Liver (tissue), 9 donors: Measurements from ENCODE around the gene PTPN4. TPM values are rescaled to one million over a fixed set of nuclear protein-coding genes. Genes with fewer than 3 reads are reported as not detected.

Experiments
- DNase-seq: peaks from one replicate; pipeline ENCODE4 v3.0.0-alpha.2; 2017; ENCODE audit warnings: low spot score
- H3K27ac ChIP-seq, 2 donors: one replicate each; pipeline ENCODE4 v1.7.0; 2013; ENCODE audit warnings: inconsistent platforms in 2 of 2, low read length in 2 of 2, control low read depth in 1 of 2, low read depth in 1 of 2, mild to moderate bottlenecking in 1 of 2
- H3K27me3 ChIP-seq, 4 donors: one replicate each; pipeline versions ENCODE4 v1.6.1 to v1.7.0; 2013; ENCODE audit warnings: low read length in 3 of 4, inconsistent platforms in 1 of 4, mild to moderate bottlenecking in 1 of 4, moderate library complexity in 1 of 4; ENCODE audit not compliant: control insufficient read depth in 4 of 4, insufficient read depth in 4 of 4
- H3K36me3 ChIP-seq, 4 donors: one replicate each; pipeline versions ENCODE4 v1.6.1 to v1.7.0; 2013; ENCODE audit warnings: low read length in 3 of 4, mild to moderate bottlenecking in 3 of 4, low read depth in 1 of 4, moderate library complexity in 1 of 4; ENCODE audit not compliant: control insufficient read depth in 4 of 4, insufficient read depth in 3 of 4
- H3K4me1 ChIP-seq, 4 donors: one replicate each; pipeline versions ENCODE4 v1.6.1 to v1.7.0; 2013; ENCODE audit warnings: low read length in 3 of 4, mild to moderate bottlenecking in 3 of 4, moderate library complexity in 1 of 4; ENCODE audit not compliant: control insufficient read depth in 4 of 4, insufficient read depth in 4 of 4
- H3K4me3 ChIP-seq, 3 donors: one replicate each; pipeline versions ENCODE4 v1.6.1 to v1.7.0; 2013; ENCODE audit warnings: low read length in 3 of 3, control low read depth in 1 of 3, low read depth in 1 of 3, mild to moderate bottlenecking in 1 of 3
- H3K9ac ChIP-seq, 2 donors: one replicate each; pipeline ENCODE4 v1.7.0; 2013; ENCODE audit warnings: low read length in 2 of 2, mild to moderate bottlenecking in 2 of 2, moderate library complexity in 2 of 2, control low read depth in 1 of 2, low read depth in 1 of 2
- H3K9me3 ChIP-seq, 4 donors: one replicate each; pipeline versions ENCODE4 v1.6.1 to v1.7.0; 2013; ENCODE audit warnings: low read length in 3 of 4; ENCODE audit not compliant: control insufficient read depth in 4 of 4
- FOXA2 ChIP-seq: IDR thresholded peaks from 2 replicates; pipeline ENCODE4 v1.6.1; 2016; ENCODE audit warnings: antibody characterized with exemption
- HNF4A ChIP-seq, 2 donors: conservative IDR thresholded peaks; 2 replicates each; pipeline ENCODE4 v1.6.1; 2016; ENCODE audit warnings: antibody characterized with exemption in 2 of 2, mild to moderate bottlenecking in 2 of 2
- HNF4G ChIP-seq: IDR thresholded peaks from 2 replicates; pipeline ENCODE4 v1.6.1; 2016; ENCODE audit warnings: antibody characterized with exemption
- JUND ChIP-seq, 2 donors: IDR thresholded peaks; 2 replicates each; pipeline ENCODE4 v1.6.1; 2016; ENCODE audit warnings: antibody characterized with exemption in 2 of 2
- WGBS: extraction: QIAGEN DNeasy Blood & Tissue Kit; methylation state at CpG from one replicate; pipeline ENCODE4 v1.1.7; 2013; 5-methylcytosine and 5-hydroxymethylcytosine counted together
- polyA plus RNA-seq, 2 donors: library from polyadenylated mRNA; stranded (reverse) in 1 of 2; unstranded in 1 of 2; fragments of 200-250 nt in 1 of 2; fragments of >200 nt in 1 of 2; fragmentation: Nextera tagmentation in 1 of 2; extraction: Ambion mirVana in 1 of 2; gene quantifications; one replicate each; pipeline versions ENCODE4 v1.2.1 to v1.2.3, GENCODE V29; 2013 to 2015
- total RNA-seq, 2 donors: library from RNA; depleted of rRNA; stranded (reverse); fragments of >200 nt; gene quantifications; one replicate each; pipeline ENCODE4 v1.2.3, GENCODE V29; 2014
- donor health status: healthy.
- donor health status: healthy.
- donor health status: healthy.
- donor health status: healthy.
- donor health status: healthy.

Gene PTPN4
- total and polyA plus RNA-seq, 4 donors, result 4.2 to 34.6 (median 9.5) TPM

DNA sequence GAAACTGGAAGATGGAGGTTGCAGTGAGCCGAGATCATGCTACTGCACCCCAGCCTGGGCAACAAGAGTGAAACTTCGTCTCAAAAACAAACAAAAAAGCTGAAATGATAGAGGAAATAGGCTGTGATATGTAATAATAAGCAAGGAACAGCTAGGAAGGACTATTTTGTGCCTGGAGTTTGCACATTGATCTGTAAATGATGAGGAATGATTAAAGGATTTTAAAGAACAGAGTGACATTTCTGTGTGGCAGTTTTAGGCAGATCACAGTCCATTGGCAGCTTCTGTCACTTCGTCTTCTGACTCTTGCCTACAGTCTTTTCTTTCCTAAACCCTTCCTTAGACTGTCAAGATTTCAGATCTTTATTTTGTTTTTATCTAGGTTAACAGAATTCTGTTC lies 272.6 kb downstream of the PTPN4 start:
- Histone ChIP-seq H3K9me3 (no peaks in the 10 kb centered on the region), H3K4me3 (no peak overlapping the region), H3K4me1 (peaks cover 3 to 12% (median 5%) of the 10 kb centered on the region in 4 donors), H3K36me3 (no peaks in the 10 kb centered on the region), H3K27ac (no peak overlapping the region), H3K9ac (no peak overlapping the region), H3K27me3 (no peaks in the 10 kb centered on the region)
- no peak for DNase-seq
- WGBS, result 39% methylated on average over 3 of the region's 3 CpGs
- TF ChIP-seq JUND (IDR thresholded peaks at IDR 0.05) (no peak), HNF4A (conservative IDR thresholded peaks at IDR 0.05) (peak; percentile 19 to 55), HNF4G (peak; percentile 29), FOXA2 (no peak)

Other genes starting within 250 kb of the PTPN4 start
- gene SCTR, start 235.4 kb upstream of the PTPN4 start, total RNA-seq, result under 1 TPM; 0.17 to 0.28 TPM
- under 1 TPM; 0.31 to 0.47 TPM for gene SCTR, start 235.4 kb upstream of the PTPN4 start, polyA plus RNA-seq
- gene CFAP221, start 215.5 kb upstream of the PTPN4 start, total RNA-seq, result 1 to 10 TPM in 1 of 2 donors, under 1 TPM in 1; 0.23 to 3.1 TPM
- gene CFAP221, start 215.5 kb upstream of the PTPN4 start, polyA plus RNA-seq, result 1 to 10 TPM; 1.1 to 1.2 TPM
- 10 to 100 TPM; 13.0 to 22.6 TPM for gene TMEM177, start 80.7 kb upstream of the PTPN4 start, total RNA-seq
- 10 to 100 TPM; 22.7 to 26.0 TPM for gene TMEM177, start 80.7 kb upstream of the PTPN4 start, polyA plus RNA-seq